GM21528 (cell line): Measurements from ENCODE around the gene BID.

Experiments
- ATAC-seq: cut with Tn5 transposase; IDR thresholded peaks from one replicate; pipeline ENCODE4 v1.9.1; 2021; ENCODE audit warnings: mild to moderate bottlenecking, moderate library complexity; ENCODE audit not compliant: unreplicated experiment, low FRiP score

Gene BID

GRCh38 chr22:17742527-17742902 lies 31.8 kb downstream of the BID start:
- no peak for ATAC-seq

GRCh38 chr22:17741866-17742526 lies 32.3 kb downstream of the BID start:
- no peak for ATAC-seq

GRCh38 chr22:17739196-17739975 lies 34.9 kb downstream of the BID start:
- no peak for ATAC-seq

GRCh38 chr22:17738386-17739128 lies 35.7 kb downstream of the BID start:
- no peak for ATAC-seq

GRCh38 chr22:17734187-17734586 lies 40.1 kb downstream of the BID start:
- no peak for ATAC-seq

- no peak for ATAC-seq
Observed at GRCh38 chr22:17733466-17733865, 40.8 kb downstream of the BID start.

GRCh38 chr22:17732251-17732854 lies 41.9 kb downstream of the BID start:
- no peak for ATAC-seq

- ATAC-seq, result no peak
Observed at GRCh38 chr22:17729561-17729960, 44.7 kb downstream of the BID start.

GRCh38 chr22:17728786-17729185 lies 45.5 kb downstream of the BID start:
- ATAC-seq, result no peak

GRCh38 chr22:17726928-17727897 lies 47.1 kb downstream of the BID start:
- ATAC-seq, result no peak

- ATAC-seq, result no peak
Observed at GRCh38 chr22:17726006-17726927, 48.0 kb downstream of the BID start.

- ATAC-seq, result no peak
Observed at GRCh38 chr22:17725500-17725796, 48.8 kb downstream of the BID start.

GRCh38 chr22:17724678-17725499 lies 49.4 kb downstream of the BID start:
- no peak for ATAC-seq

GRCh38 chr22:17724241-17724640 lies 50.0 kb downstream of the BID start:
- no peak for ATAC-seq

GRCh38 chr22:17719911-17720310 lies 54.4 kb downstream of the BID start:
- ATAC-seq, result no peak

- ATAC-seq, result no peak
Observed at GRCh38 chr22:17717708-17718107, 56.6 kb downstream of the BID start.

GRCh38 chr22:17716529-17716928 lies 57.7 kb downstream of the BID start:
- no peak for ATAC-seq

GRCh38 chr22:17712441-17712840 lies 61.8 kb downstream of the BID start:
- no peak for ATAC-seq
